GM21529 (cell line): Measurements from ENCODE around the gene ADIG.

Experiments used
- ATAC-seq: cut with Tn5 transposase; IDR thresholded peaks from one replicate; pipeline ENCODE4 v1.9.1; 2021; ENCODE audit not compliant: unreplicated experiment

Gene ADIG

GRCh38 chr20:38628580-38629470 is 47.8 kb downstream of the ADIG start:
- no peak for ATAC-seq

- no peak for ATAC-seq
These were observed 49.0 kb downstream of the ADIG start for GRCh38 chr20:38629979-38630378.

GRCh38 chr20:38630727-38631126 is 49.7 kb downstream of the ADIG start:
- ATAC-seq = no peak

- ATAC-seq = no peak
These were observed 50.4 kb downstream of the ADIG start for GRCh38 chr20:38631155-38632022.

- ATAC-seq = peak; percentile 85
These were observed 52.6 kb downstream of the ADIG start for GRCh38 chr20:38633577-38634093.

GRCh38 chr20:38635721-38636288 is 54.8 kb downstream of the ADIG start:
- no peak for ATAC-seq
